Activated CD4-positive, alpha-beta T cell treated with anti-CD3 and anti-CD28 coated beads, Interleukin-2, amount 10 ng/mL, durations not matched to agents 7 days and 5 days (primary cell): ENCODE measurements around the gene NVL. TPM values are rescaled to one million over a fixed set of nuclear protein-coding genes. Genes with fewer than 3 reads are reported as not detected.
A peak's percentile ranks its signal among the peaks of the same experiment; 100 is the strongest.
"Not testable (repeated sequence)": the region's sequence is repeated elsewhere in the genome, so short reads cannot be mapped to it uniquely, and the experiment has no call there.

Experiments used
- CTCF ChIA-PET: fragments of 350-600 bp; sonication (Branson Sonifier 250); formaldehyde crosslinking; loops from one replicate; lab custom pipeline; 2021; ENCODE audit warnings: antibody characterized with exemption; lab: Charles Lee
- POLR2A ChIA-PET: fragments of 350-600 bp; sonication (Branson Sonifier 250); formaldehyde crosslinking; loops from one replicate; lab custom pipeline; 2021; ENCODE audit warnings: antibody characterized with exemption; lab: Charles Lee
- DNase-seq: peaks from one replicate; pipeline ENCODE4 v3.0.0-alpha.2; 2020
- H3K27ac Mint-ChIP-seq: one replicate; pipeline ENCODE4 v1.8.0; 2021; ENCODE audit warnings: mild to moderate bottlenecking, moderate library complexity, mixed read lengths
- H3K27me3 Mint-ChIP-seq: one replicate; pipeline ENCODE4 v1.8.0; 2021; ENCODE audit warnings: mixed read lengths
- H3K36me3 Mint-ChIP-seq: one replicate; pipeline ENCODE4 v1.8.0; 2021; ENCODE audit warnings: low read depth, mixed read lengths
- H3K4me1 Mint-ChIP-seq: one replicate; pipeline ENCODE4 v1.8.0; 2021; ENCODE audit warnings: mixed read lengths
- H3K4me3 Mint-ChIP-seq: one replicate; pipeline ENCODE4 v1.8.0; 2021; ENCODE audit warnings: mild to moderate bottlenecking, moderate library complexity, mixed read lengths
- H3K9me3 Mint-ChIP-seq: one replicate; pipeline ENCODE4 v1.8.0; 2021; ENCODE audit warnings: mixed read lengths
- total RNA-seq, 2 experiments: library from RNA; stranded (reverse); gene quantifications; one replicate each; pipeline ENCODE4 v1.2.3, GENCODE V29; 2021

NVL gene
- total RNA-seq, 2 experiments from 2014 or later: 41.6 to 43.5 TPM

- H3K4me3 Mint-ChIP-seq: no peak overlapping the region
- no peak for DNase-seq
- no peak overlapping the region for H3K27ac Mint-ChIP-seq
- POLR2A ChIA-PET: no interaction called here
- CTCF ChIA-PET: interaction anchor here (0.6 kb wide), 1 partner anchor 129 kb away, joined by 3 read pairs; no protein-coding TSS in a partner anchor
- peaks cover 15% of the 10 kb centered on the region for H3K36me3 Mint-ChIP-seq
- no peaks in the 10 kb centered on the region for H3K9me3 Mint-ChIP-seq
- H3K4me1 Mint-ChIP-seq: peaks cover 35% of the 10 kb centered on the region
- no peaks in the 10 kb centered on the region for H3K27me3 Mint-ChIP-seq
These were observed 24.3 kb upstream of the NVL start for GRCh38 chr1:224353975-224354925.

- H3K4me3 Mint-ChIP-seq, DNase-seq, H3K9me3 Mint-ChIP-seq, H3K36me3 Mint-ChIP-seq, H3K27me3 Mint-ChIP-seq, H3K27ac Mint-ChIP-seq, POLR2A ChIA-PET: not testable (repeated sequence)
- CTCF ChIA-PET: interaction anchor here (0.8 kb wide), 1 partner anchor 16 kb away, joined by 3 read pairs; no protein-coding TSS in a partner anchor
- peaks cover 30% of the 10 kb centered on the region for H3K4me1 Mint-ChIP-seq
These were observed 22.6 kb upstream of the NVL start for GRCh38 chr1:224352436-224353085.

GRCh38 chr1:224349716-224350115 lies 19.7 kb upstream of the NVL start:
- H3K27ac Mint-ChIP-seq, POLR2A ChIA-PET, H3K36me3 Mint-ChIP-seq, H3K27me3 Mint-ChIP-seq, CTCF ChIA-PET, H3K9me3 Mint-ChIP-seq, H3K4me3 Mint-ChIP-seq, DNase-seq: not testable (repeated sequence)
- peaks cover 23% of the 10 kb centered on the region for H3K4me1 Mint-ChIP-seq

GRCh38 chr1:224348137-224348536 lies 18.2 kb upstream of the NVL start:
- H3K36me3 Mint-ChIP-seq: peaks cover 14% of the 10 kb centered on the region
- no peak overlapping the region for H3K4me3 Mint-ChIP-seq
- H3K9me3 Mint-ChIP-seq: peaks cover 11% of the 10 kb centered on the region
- ChIA-PET CTCF (no interaction called here), POLR2A (no interaction called here)
- DNase-seq: no peak
- H3K27ac Mint-ChIP-seq: no peak overlapping the region
- H3K27me3 Mint-ChIP-seq: no peaks in the 10 kb centered on the region
- H3K4me1 Mint-ChIP-seq: peaks cover 15% of the 10 kb centered on the region

GRCh38 chr1:224343679-224344078 lies 13.7 kb upstream of the NVL start:
- H3K27ac Mint-ChIP-seq: no peak overlapping the region
- peaks cover 25% of the 10 kb centered on the region for H3K36me3 Mint-ChIP-seq
- DNase-seq: no peak
- peaks cover 21% of the 10 kb centered on the region for H3K4me1 Mint-ChIP-seq
- POLR2A ChIA-PET: interaction anchor here (0.7 kb wide), 1 partner anchor 151 kb away, joined by 3 read pairs; no protein-coding TSS in a partner anchor
- H3K27me3 Mint-ChIP-seq: peaks cover 3% of the 10 kb centered on the region
- CTCF ChIA-PET: interaction anchor here (1.2 kb wide), 1 partner anchor 8 kb away, joined by 3 read pairs; no protein-coding TSS in a partner anchor
- H3K9me3 Mint-ChIP-seq: peaks cover 21% of the 10 kb centered on the region
- no peak overlapping the region for H3K4me3 Mint-ChIP-seq

- H3K27me3 Mint-ChIP-seq, H3K4me1 Mint-ChIP-seq: not testable (repeated sequence)
- Mint-ChIP-seq H3K27ac (peak overlapping the region; percentile 2), H3K4me3 (peak overlapping the region; percentile 63), H3K9me3 (peaks cover 16% of the 10 kb centered on the region), H3K36me3 (peaks cover 16% of the 10 kb centered on the region)
- DNase-seq: peak; percentile 40
- ChIA-PET CTCF (interaction anchor here (2.4 kb wide), 1 partner anchor 10 kb away, joined by 5 read pairs; no protein-coding TSS in a partner anchor), POLR2A (interaction anchor here (0.5 kb wide), 1 partner anchor 87 kb away, joined by 3 read pairs; no protein-coding TSS in a partner anchor)
These were observed 10.7 kb upstream of the NVL start for GRCh38 chr1:224340453-224341384.

DNA sequence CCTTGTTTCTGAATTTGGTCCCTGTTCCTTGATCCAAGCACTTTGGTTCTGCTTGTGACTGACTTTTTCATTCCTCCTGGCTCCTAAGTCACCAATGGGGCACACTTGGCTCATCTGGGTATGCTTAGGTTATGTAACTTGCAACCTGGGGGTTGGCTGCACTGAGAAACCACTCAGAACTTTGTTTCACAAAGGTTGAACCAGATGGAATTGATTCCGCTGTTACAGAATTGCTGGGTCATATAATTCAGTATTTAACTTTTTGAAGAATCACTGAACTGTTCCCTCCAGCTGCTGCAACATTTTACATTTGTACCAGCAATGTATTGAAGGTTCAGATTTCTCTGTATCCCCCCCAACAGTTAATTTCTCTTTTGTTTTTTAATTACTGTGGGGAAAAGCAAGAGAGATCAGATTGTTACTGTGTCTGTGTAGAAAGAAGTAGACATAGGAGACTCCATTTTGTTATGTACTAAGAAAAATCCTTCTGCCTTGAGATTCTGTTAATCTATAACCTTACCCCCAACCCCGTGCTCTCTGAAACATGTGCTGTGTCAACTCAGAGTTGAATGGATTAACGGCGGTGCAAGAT lies 9.6 kb upstream of the NVL start:
- peaks cover 10% of the 10 kb centered on the region for H3K4me1 Mint-ChIP-seq
- ChIA-PET POLR2A (no interaction called here), CTCF (interaction anchor here (1.2 kb wide), 1 partner anchor 12 kb away, joined by 3 read pairs; no protein-coding TSS in a partner anchor)
- no peak overlapping the region for H3K27ac Mint-ChIP-seq
- H3K27me3 Mint-ChIP-seq: peaks cover 4% of the 10 kb centered on the region
- DNase-seq: no peak
- peaks cover 16% of the 10 kb centered on the region for H3K9me3 Mint-ChIP-seq
- H3K4me3 Mint-ChIP-seq: no peak overlapping the region
- H3K36me3 Mint-ChIP-seq: peaks cover 15% of the 10 kb centered on the region

DNA sequence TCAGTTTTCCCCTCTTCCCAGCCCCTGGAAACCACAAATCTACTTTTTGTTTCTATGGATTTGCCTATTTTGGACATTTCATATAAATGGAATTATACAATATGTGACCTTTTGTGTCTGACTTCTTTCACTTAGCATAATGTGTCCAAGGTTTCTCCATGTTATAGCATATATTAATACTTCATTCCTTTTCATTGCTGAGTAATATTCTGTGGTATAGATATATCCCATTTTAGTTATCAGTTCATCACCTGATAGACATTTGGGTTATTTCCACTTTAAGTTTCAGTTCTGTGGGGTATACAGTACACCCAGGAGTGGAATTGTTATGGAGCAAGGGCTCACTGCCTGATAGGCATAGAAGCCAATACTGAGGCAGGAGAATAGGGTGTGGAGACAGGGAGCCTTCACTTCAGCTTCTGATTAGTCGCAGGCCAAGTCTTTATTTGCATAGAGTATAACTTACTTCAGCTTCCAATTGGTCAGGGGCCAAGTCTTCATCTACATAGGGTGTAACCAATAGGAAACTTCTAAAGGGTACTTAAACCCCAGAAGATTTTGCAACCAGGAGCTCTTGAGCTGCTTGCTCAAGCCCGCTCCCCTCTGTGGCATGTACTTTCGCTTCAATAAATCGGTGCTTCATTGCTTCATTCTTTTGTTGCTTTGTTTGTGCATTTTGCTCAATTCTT lies 8.3 kb upstream of the NVL start:
- CTCF ChIA-PET: interaction anchor here (0.6 to 1.2 kb wide), 2 partner anchors 13 to 606 kb away, joined by 3 read pairs; no protein-coding TSS in a partner anchor
- Mint-ChIP-seq H3K9me3 (peaks cover 14% of the 10 kb centered on the region), H3K27me3 (peaks cover 4% of the 10 kb centered on the region), H3K4me3 (no peak overlapping the region), H3K4me1 (peaks cover 22% of the 10 kb centered on the region), H3K36me3 (peaks cover 13% of the 10 kb centered on the region), H3K27ac (no peak overlapping the region)
- POLR2A ChIA-PET: no interaction called here
- no peak for DNase-seq

GRCh38 chr1:224333939-224334786 lies 4.2 kb upstream of the NVL start:
- H3K4me3 Mint-ChIP-seq: no peak overlapping the region
- DNase-seq: no peak
- H3K4me1 Mint-ChIP-seq: peaks cover 33% of the 10 kb centered on the region

DNA sequence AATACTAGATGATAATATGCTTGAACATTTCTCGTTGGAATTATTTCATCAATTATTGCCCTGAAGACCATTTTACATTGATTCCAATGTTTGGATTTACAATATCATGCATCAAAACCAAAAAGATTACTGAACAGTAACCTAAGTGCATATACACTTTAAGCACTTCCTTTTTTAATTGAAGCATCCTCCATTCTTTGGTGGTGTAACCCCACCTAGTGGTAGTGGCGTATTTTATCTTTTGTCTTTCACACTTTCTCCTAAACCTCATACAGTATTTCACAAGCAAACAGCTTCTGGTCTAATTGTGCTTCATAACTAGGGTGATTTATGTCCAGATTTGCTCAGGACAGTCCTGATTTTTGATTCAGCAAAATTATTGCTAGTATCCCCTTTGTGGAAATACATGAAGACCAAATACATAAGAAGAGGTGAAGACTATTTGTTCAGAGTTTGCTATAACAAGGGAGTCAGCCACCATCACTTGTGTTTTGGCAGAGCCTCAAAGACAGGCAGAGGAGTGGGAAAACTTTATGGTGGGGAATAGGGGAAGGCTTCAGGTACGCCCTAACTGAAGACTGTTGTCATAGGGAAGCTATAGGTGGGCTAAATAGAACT lies 3.4 kb upstream of the NVL start:
- Mint-ChIP-seq H3K4me1 (peaks cover 37% of the 10 kb centered on the region), H3K4me3 (no peak overlapping the region), H3K9me3 (peaks cover 3% of the 10 kb centered on the region), H3K36me3 (no peaks in the 10 kb centered on the region), H3K27ac (peak overlapping the region; percentile 64), H3K27me3 (no peaks in the 10 kb centered on the region)
- CTCF ChIA-PET: interaction anchor here (0.6 to 1.5 kb wide), 10 partner anchors 13 to 217 kb away, joined by 3 to 7 read pairs (median 3); no protein-coding TSS in a partner anchor
- POLR2A ChIA-PET: interaction anchor here (0.7 kb wide), 1 partner anchor 217 kb away, joined by 3 read pairs; no protein-coding TSS in a partner anchor
- DNase-seq: peak; percentile 66

More at GRCh38 chr1:224333939-224334786, 4.2 kb upstream of the NVL start:
- Mint-ChIP-seq H3K27me3 (peaks cover 2% of the 10 kb centered on the region), H3K36me3 (no peaks in the 10 kb centered on the region), H3K9me3 (peaks cover 6% of the 10 kb centered on the region), H3K27ac (peak overlapping the region; percentile 21)
- CTCF ChIA-PET: interaction anchor here (0.6 to 1.6 kb wide), 12 partner anchors 12 to 218 kb away, joined by 3 to 7 read pairs (median 3); no protein-coding TSS in a partner anchor
- POLR2A ChIA-PET: interaction anchor here (0.7 kb wide), 1 partner anchor 218 kb away, joined by 3 read pairs; no protein-coding TSS in a partner anchor
